ENCODE measurements around the gene CPTP.

GRCh38 chr1:1333551-1334241, 9.1 kb downstream of the CPTP start:
- no peak for TF ChIP-seq CTCF (IDR thresholded peaks at IDR 0.05)
- TF ChIP-seq EZH2 (IDR thresholded peaks at IDR 0.05; ENCODE audit: borderline replicate concordance, insufficient read depth, low read depth, low read length, poor library complexity, severe bottlenecking): no peak
